H1 (cell line): Measurements from ENCODE around the gene PTPRT. TPM values are rescaled to one million over a fixed set of nuclear protein-coding genes. Genes with fewer than 3 reads are reported as not detected.

Source experiments
- CTCF ChIA-PET: fragments of 300-600 bp; sonication (Branson Sonifier 250); formaldehyde crosslinking; loops from one replicate; lab custom pipeline; 2021; ENCODE audit not compliant: partially characterized antibody; lab: Charles Lee
- POLR2A ChIA-PET: fragments of 300-600 bp; sonication (Branson Sonifier 250); formaldehyde crosslinking; loops from one replicate; lab custom pipeline; 2021; ENCODE audit warnings: inconsistent platforms; ENCODE audit not compliant: partially characterized antibody; lab: Charles Lee
- DNase-seq, 2 experiments: peaks; one replicate each; pipeline versions ENCODE4 v3.0.0 to v3.0.0-alpha.2; 2010 to 2022; ENCODE audit warnings: low spot score in 2 of 2, low read depth in 1 of 2, mixed read lengths in 1 of 2
- FAIRE-seq: peaks from 2 replicates; lab custom pipeline; 2011; peaks lifted over from hg19 to GRCh38; lab: Jason Lieb, UNC
- H2AFZ ChIP-seq: 2 replicates; pipeline ENCODE4 v1.8.1; 2012; ENCODE audit warnings: low read length, inconsistent platforms
- H2AK5ac ChIP-seq: 2 replicates; pipeline ENCODE4 v1.6.1; 2013; ENCODE audit warnings: low read depth, low read length
- H2BK120ac ChIP-seq: replicated peaks from 2 replicates; pipeline ENCODE3; 2013; ENCODE audit warnings: low read depth, low read length, inconsistent platforms
- H2BK12ac ChIP-seq: 2 replicates; pipeline ENCODE4 v1.6.1; 2013; ENCODE audit warnings: low read depth, low read length
- H2BK15ac ChIP-seq: 2 replicates; pipeline ENCODE4 v1.6.1; 2013; ENCODE audit warnings: low read length
- H2BK20ac ChIP-seq: 2 replicates; pipeline ENCODE4 v1.6.1; 2013; ENCODE audit warnings: low read length
- H2BK5ac ChIP-seq: 2 replicates; pipeline ENCODE4 v1.6.1; 2013; ENCODE audit warnings: low read depth, low read length
- H3K14ac ChIP-seq: 2 replicates; pipeline ENCODE4 v1.6.1; 2013; ENCODE audit warnings: inconsistent platforms; ENCODE audit not compliant: insufficient read length
- H3K18ac ChIP-seq: 2 replicates; pipeline ENCODE4 v1.6.1; 2013; ENCODE audit warnings: low read length; ENCODE audit errors: extremely low read depth
- H3K23ac ChIP-seq: 2 replicates; pipeline ENCODE4 v1.6.1; 2013; ENCODE audit warnings: inconsistent platforms; ENCODE audit not compliant: insufficient read length
- H3K23me2 ChIP-seq: 2 replicates; pipeline ENCODE4 v1.6.1; 2013; ENCODE audit warnings: low read depth, low read length
- H3K27ac ChIP-seq: 2 replicates; pipeline ENCODE4 v1.6.1; 2011; ENCODE audit warnings: low read depth, low read length, inconsistent platforms
- H3K27me3 ChIP-seq, 4 experiments: replicated peaks in 1 of 4; 1 replicate in 1 of 4; 2 replicates in 3 of 4; pipeline versions ENCODE4 v1.6.1 to v1.8.1; 2011 to 2013; ENCODE audit warnings: low read length in 3 of 4, mild to moderate bottlenecking in 3 of 4, inconsistent platforms in 2 of 4, mixed read lengths in 2 of 4, moderate library complexity in 1 of 4; ENCODE audit not compliant: control insufficient read depth in 3 of 4, insufficient read depth in 3 of 4; ENCODE audit errors: extremely low read depth in 1 of 4
- H3K36me3 ChIP-seq, 4 experiments: 2 replicates each; pipeline versions ENCODE4 v1.6.1 to v1.8.1; 2011 to 2013; ENCODE audit warnings: mild to moderate bottlenecking in 4 of 4, low read length in 3 of 4, moderate library complexity in 2 of 4, control low read depth in 1 of 4, inconsistent platforms in 1 of 4; ENCODE audit not compliant: insufficient read depth in 4 of 4, control insufficient read depth in 2 of 4
- H3K4ac ChIP-seq: replicated peaks from 2 replicates; pipeline ENCODE3; 2013; ENCODE audit warnings: low read length, low read depth, mixed read lengths, inconsistent platforms; ENCODE audit not compliant: insufficient read length
- H3K4me1 ChIP-seq, 4 experiments: replicated peaks in 1 of 4; 1 replicate in 1 of 4; 2 replicates in 3 of 4; pipeline versions ENCODE4 v1.6.1 to v1.8.1; 2011 to 2013; ENCODE audit warnings: low read length in 3 of 4, inconsistent platforms in 2 of 4, mixed read lengths in 1 of 4; ENCODE audit not compliant: insufficient read depth in 4 of 4, control insufficient read depth in 3 of 4
- H3K4me2 ChIP-seq, 2 experiments: 2 replicates each; pipeline versions ENCODE4 v1.6.1 to v1.8.1; 2011 to 2013; ENCODE audit warnings: low read depth in 2 of 2, low read length in 2 of 2, control low read depth in 1 of 2, inconsistent platforms in 1 of 2, mild to moderate bottlenecking in 1 of 2; ENCODE audit not compliant: insufficient read depth in 1 of 2
- H3K4me3 ChIP-seq, 4 experiments: fragments of 200-600, 300-600 bp in 1 of 4; sonication (generic), shearing (Covaris generic), sonication (Bioruptor Twin) in 1 of 4; 2 replicates each; pipeline versions ENCODE4 v1.5.1 to v1.8.1; 2011 to 2016; ENCODE audit warnings: low read length in 4 of 4, low read depth in 3 of 4, control low read depth in 2 of 4, inconsistent platforms in 2 of 4, mild to moderate bottlenecking in 2 of 4, mixed read lengths in 1 of 4, moderate library complexity in 1 of 4; ENCODE audit not compliant: insufficient read depth in 2 of 4; ENCODE audit errors: extremely low read depth in 1 of 4
- H3K56ac ChIP-seq: replicated peaks from 2 replicates; pipeline ENCODE3; 2013; ENCODE audit warnings: low read depth, mild to moderate bottlenecking, mixed read lengths, low read length, inconsistent platforms; ENCODE audit not compliant: insufficient read length
- H3K79me1 ChIP-seq: 2 replicates; pipeline ENCODE4 v1.6.1; 2013; ENCODE audit warnings: low read depth, low read length, control low read depth
- H3K79me2 ChIP-seq, 2 experiments: 2 replicates each; pipeline versions ENCODE4 v1.6.1 to v1.8.1; 2012 to 2013; ENCODE audit warnings: low read length in 2 of 2, mild to moderate bottlenecking in 2 of 2, inconsistent platforms in 1 of 2; ENCODE audit not compliant: insufficient read depth in 2 of 2, control insufficient read depth in 1 of 2
- H3K9ac ChIP-seq, 4 experiments: replicated peaks in 1 of 4; 1 replicate in 1 of 4; 2 replicates in 3 of 4; pipeline versions ENCODE4 v1.6.1 to v1.8.1; 2011 to 2013; ENCODE audit warnings: low read depth in 3 of 4, low read length in 3 of 4, control low read depth in 2 of 4, mild to moderate bottlenecking in 2 of 4, moderate library complexity in 2 of 4, inconsistent platforms in 1 of 4; ENCODE audit errors: extremely low read depth in 1 of 4
- H3K9me3 ChIP-seq, 2 experiments: 2 replicates each; pipeline versions ENCODE4 v1.6.1 to v1.8.1; 2012 to 2013; ENCODE audit warnings: mild to moderate bottlenecking in 2 of 2, moderate library complexity in 2 of 2, control low read depth in 1 of 2, inconsistent platforms in 1 of 2, low read depth in 1 of 2, low read length in 1 of 2, mixed read lengths in 1 of 2; ENCODE audit not compliant: insufficient read depth in 2 of 2
- H4K20me1 ChIP-seq, 2 experiments: replicated peaks in 1 of 2; 2 replicates each; pipeline versions ENCODE3 to v1.8.1; 2011 to 2013; ENCODE audit warnings: inconsistent platforms in 2 of 2, low read length in 2 of 2, mild to moderate bottlenecking in 1 of 2; ENCODE audit not compliant: insufficient read depth in 2 of 2, control insufficient read depth in 1 of 2
- H4K5ac ChIP-seq: 2 replicates; pipeline ENCODE4 v1.6.1; 2013; ENCODE audit warnings: low read length, low read depth, mixed read lengths, inconsistent platforms; ENCODE audit not compliant: insufficient read length
- H4K8ac ChIP-seq: 2 replicates; pipeline ENCODE4 v1.8.0; 2013; ENCODE audit warnings: mild to moderate bottlenecking, moderate library complexity, low read length, inconsistent platforms; ENCODE audit not compliant: insufficient read depth; ENCODE audit errors: extremely low read depth
- H4K91ac ChIP-seq: replicated peaks from 2 replicates; pipeline ENCODE3; 2013; ENCODE audit warnings: low read length, mixed read lengths, inconsistent platforms; ENCODE audit not compliant: insufficient read length
- ATF2 ChIP-seq: IDR thresholded peaks from 2 replicates; pipeline ENCODE4 v1.6.1; 2012; ENCODE audit warnings: low read length, inconsistent platforms
- BACH1 ChIP-seq: IDR thresholded peaks from 2 replicates; pipeline ENCODE4 v1.6.1; 2012; ENCODE audit warnings: low read length, improper control_type of control experiment
- EGR1 ChIP-seq: IDR thresholded peaks from 2 replicates; pipeline ENCODE4 v1.6.1; 2011; ENCODE audit warnings: low read depth, low read length, borderline replicate concordance
- FOSL1 ChIP-seq: IDR thresholded peaks from 2 replicates; pipeline ENCODE4 v1.6.1; 2011; ENCODE audit warnings: mild to moderate bottlenecking, low read depth, low read length, moderate library complexity; ENCODE audit not compliant: insufficient read depth
- GTF2F1 ChIP-seq: IDR thresholded peaks from 2 replicates; pipeline ENCODE4 v1.6.1; 2012; ENCODE audit warnings: low read depth, low read length, improper control_type of control experiment, borderline replicate concordance
- JUND ChIP-seq: IDR thresholded peaks from 2 replicates; pipeline ENCODE4 v1.6.1; 2011; ENCODE audit warnings: mild to moderate bottlenecking, improper control_type of control experiment, low read length
- MAX ChIP-seq: IDR thresholded peaks from 2 replicates; pipeline ENCODE4 v1.6.1; 2012; ENCODE audit warnings: inconsistent platforms
- SAP30 ChIP-seq: fragments of 300-600 bp; sonication (generic); IDR thresholded peaks from 2 replicates; pipeline ENCODE4 v1.7.1; 2012; ENCODE audit warnings: low read length, moderate library complexity, mild to moderate bottlenecking, inconsistent platforms; ENCODE audit not compliant: insufficient read depth, insufficient replicate concordance
- SIN3A ChIP-seq, 2 experiments: IDR thresholded peaks in 1 of 2; conservative IDR thresholded peaks in 1 of 2; 2 replicates each; pipeline ENCODE4 v1.6.1; 2011 to 2012; ENCODE audit warnings: low read length in 2 of 2, improper control_type of control experiment in 1 of 2, low read depth in 1 of 2, mild to moderate bottlenecking in 1 of 2
- SIRT6 ChIP-seq: IDR thresholded peaks from one replicate; pipeline ENCODE4 v1.7.1; 2012; ENCODE audit warnings: low read length, inconsistent platforms
- SP4 ChIP-seq: IDR thresholded peaks from 2 replicates; pipeline ENCODE4 v1.6.1; 2012; ENCODE audit warnings: low read length, inconsistent platforms
- SRF ChIP-seq: IDR thresholded peaks from 2 replicates; pipeline ENCODE4 v1.6.1; 2011; ENCODE audit warnings: mild to moderate bottlenecking, low read depth, low read length, moderate library complexity
- WGBS, 2 experiments: shearing (Covaris generic) in 1 of 2; methylation state at CpG; one replicate each; pipeline versions ENCODE4 v1.1.6 to v1.1.7; 2013 to 2015; ENCODE audit warnings: low lambda C conversion rate in 2 of 2, mixed read lengths in 2 of 2, inconsistent platforms in 1 of 2, low coverage in 1 of 2, missing lambda C conversion rate in 1 of 2; ENCODE audit not compliant: insufficient replicate concordance in 2 of 2, insufficient coverage in 1 of 2, insufficient read length in 1 of 2; ENCODE audit errors: extremely low coverage in 1 of 2, missing lambda C conversion rate in 1 of 2; 5-methylcytosine and 5-hydroxymethylcytosine counted together
- polyA plus RNA-seq, 7 experiments: library from polyadenylated mRNA; depleted of rRNA in 3 of 7; stranded (reverse) in 5 of 7; unstranded in 2 of 7; fragments of >200 nt in 5 of 7; fragments of 200-250 nt in 2 of 7; gene quantifications; 1 replicate in 5 of 7; 2 replicates in 1 of 7; 4 replicates in 1 of 7; pipeline versions ENCODE4 v1.2.1 to v1.2.3, GENCODE V29; 2011 to 2013; ENCODE audit warnings: missing spikeins in 2 of 7, mixed read lengths in 2 of 7
- total RNA-seq: library from RNA; stranded (reverse); fragmentation: NEBNext Ultra II Directional; extraction: Animal tissue kit (Norgen Biotek cat#: 25700); gene quantifications from 2 replicates; pipeline ENCODE4 v1.2.1, GENCODE V29; 2021

PTPRT gene
- total and polyA plus RNA-seq, 2 of the 8 experiments (the other 6 are each of a cell fraction or from before 2014, with no cell fraction given), result 0.33 to 1.8 TPM

DNA sequence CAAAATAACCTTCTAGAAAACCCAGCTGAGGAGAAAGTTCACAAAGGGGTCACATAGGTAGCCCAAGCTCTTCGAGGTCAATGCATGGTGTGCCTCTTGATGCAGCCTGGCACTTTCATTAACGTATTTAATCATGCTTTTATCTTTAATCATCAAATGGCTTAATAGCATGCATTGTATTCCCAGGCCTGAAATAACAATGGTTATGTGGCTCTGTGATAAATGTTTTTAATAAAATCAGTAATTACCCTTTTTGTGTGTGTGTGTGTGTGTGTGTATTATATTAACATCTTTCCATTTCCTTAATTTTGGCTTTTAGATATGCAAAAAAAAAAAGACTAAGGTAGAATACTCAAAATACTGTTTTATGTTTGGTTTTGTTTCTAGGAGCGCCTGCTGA, 681.8 kb downstream of the PTPRT start:
- Histone ChIP-seq H3K4me3 (no peak overlapping the region), H3K4ac (no peak overlapping the region), H2BK5ac (no peak overlapping the region), H3K23me2 (no peaks in the 10 kb centered on the region), H2BK15ac (no peak overlapping the region), H3K56ac (no peak overlapping the region), H3K36me3 (no peaks in the 10 kb centered on the region), H4K91ac (no peak overlapping the region), H3K23ac (no peak overlapping the region), H3K79me1 (no peaks in the 10 kb centered on the region), H3K4me2 (no peak overlapping the region), H3K27ac (no peak overlapping the region), H4K8ac (no peak overlapping the region), H2BK20ac (no peak overlapping the region), H3K9me3 (no peaks in the 10 kb centered on the region), H2AFZ (no peak overlapping the region), H3K14ac (no peak overlapping the region), H3K4me1 (no peaks in the 10 kb centered on the region), H2BK120ac (no peak overlapping the region), H4K5ac (no peak overlapping the region), H2BK12ac (no peak overlapping the region), H3K18ac (no peak overlapping the region), H3K79me2 (no peaks in the 10 kb centered on the region), H2AK5ac (no peak overlapping the region), H4K20me1 (no peaks in the 10 kb centered on the region), H3K27me3 (no peaks in the 10 kb centered on the region), H3K9ac (no peak overlapping the region)
- CTCF ChIA-PET, result interaction anchor here (0.6 kb wide), 1 partner anchor 216 kb away, joined by 4 read pairs; no protein-coding TSS in a partner anchor
- WGBS, 2 experiments, result 95% methylated on average over 3 of the region's 3 CpGs; no CpG with 5 or more reads in 1 of the 2 experiments
- POLR2A ChIA-PET, result no interaction called here
- DNase-seq (no peak), FAIRE-seq (no peak)
- TF ChIP-seq EGR1 (no peak), SP4 (no peak), SIN3A (conservative IDR thresholded peaks at IDR 0.05 in 1 of 2, IDR thresholded peaks at IDR 0.05 in 1 of 2; ENCODE audit: low read depth in 1 of 2, low read length in 2 of 2) (no peak), SIRT6 (no peak), FOSL1 (no peak), SRF (no peak), ATF2 (no peak), BACH1 (no peak), SAP30 (no peak), GTF2F1 (no peak), MAX (no peak), JUND (no peak)
